KMS-11 (cell line): ENCODE data around the gene OR2T27.

Experiments
- H2AFZ ChIP-seq: fragments of 200-600 bp; sonication (generic); 2 replicates; pipeline ENCODE4 v1.6.1; 2016; ENCODE audit warnings: antibody characterized with exemption, mixed run types, low read depth
- H3K27ac ChIP-seq: fragments of 200-600 bp; sonication (generic); 2 replicates; pipeline ENCODE4 v1.6.1; 2016; ENCODE audit warnings: mild to moderate bottlenecking, mixed run types
- H3K27me3 ChIP-seq: fragments of 200-600 bp; sonication (generic); 2 replicates; pipeline ENCODE4 v1.6.1; 2017; ENCODE audit warnings: mild to moderate bottlenecking, low read depth, mixed run types, moderate library complexity; ENCODE audit not compliant: insufficient read depth
- H3K36me3 ChIP-seq: fragments of 200-600 bp; sonication (generic); 2 replicates; pipeline ENCODE4 v1.6.1; 2017; ENCODE audit warnings: mild to moderate bottlenecking, mixed run types; ENCODE audit not compliant: insufficient read depth
- H3K4me1 ChIP-seq: fragments of 200-600 bp; sonication (generic); 2 replicates; pipeline ENCODE4 v1.6.1; 2016; ENCODE audit warnings: mild to moderate bottlenecking, low read depth, mixed run types; ENCODE audit not compliant: poor library complexity, severe bottlenecking
- H3K4me2 ChIP-seq: fragments of 200-600 bp; sonication (generic); 2 replicates; pipeline ENCODE4 v1.7.0; 2016; ENCODE audit warnings: mild to moderate bottlenecking, mixed run types
- H3K4me3 ChIP-seq: fragments of 200-600 bp; sonication (generic); IDR thresholded peaks from 2 replicates; pipeline ENCODE4 v1.6.1; 2017; ENCODE audit warnings: low read depth, low read length, mixed read lengths; ENCODE audit not compliant: insufficient read depth
- H3K79me2 ChIP-seq: fragments of 200-600 bp; sonication (generic); 2 replicates; pipeline ENCODE4 v1.6.1; 2016; ENCODE audit warnings: low read depth, mixed run types; ENCODE audit not compliant: insufficient read depth
- H3K9ac ChIP-seq: fragments of 200-600 bp; sonication (generic); 2 replicates; pipeline ENCODE4 v1.6.1; 2016; ENCODE audit warnings: mild to moderate bottlenecking, mixed run types
- H4K20me1 ChIP-seq: fragments of 200-600 bp; sonication (generic); 2 replicates; pipeline ENCODE4 v1.6.1; 2016; ENCODE audit warnings: mild to moderate bottlenecking, mixed run types; ENCODE audit not compliant: insufficient read depth
- CTCF ChIP-seq: fragments of 200-600 bp; sonication (generic); conservative IDR thresholded peaks from 2 replicates; pipeline ENCODE4 v1.6.1; 2017; ENCODE audit warnings: low read depth, mild to moderate bottlenecking, antibody characterized with exemption, low read length, moderate library complexity, mixed read lengths

Gene OR2T27

GRCh38 chr1:248691567-248692155, 36.3 kb upstream of the OR2T27 start:
- TF ChIP-seq CTCF, result no peak
- no peaks in the 10 kb centered on the region for H3K27me3 ChIP-seq
- H3K4me2 ChIP-seq, result no peak overlapping the region
- no peaks in the 10 kb centered on the region for H3K79me2 ChIP-seq
- no peaks in the 10 kb centered on the region for H4K20me1 ChIP-seq
- no peaks in the 10 kb centered on the region for H3K36me3 ChIP-seq
- no peak overlapping the region for H2AFZ ChIP-seq
- H3K4me1 ChIP-seq, result no peaks in the 10 kb centered on the region
- H3K4me3 ChIP-seq, result no peak overlapping the region
- H3K9ac ChIP-seq, result no peak overlapping the region
- H3K27ac ChIP-seq, result no peak overlapping the region

- Histone ChIP-seq H3K4me3 (no peak overlapping the region), H3K79me2 (no peaks in the 10 kb centered on the region), H3K27ac (no peak overlapping the region), H3K36me3 (no peaks in the 10 kb centered on the region), H2AFZ (no peak overlapping the region), H4K20me1 (no peaks in the 10 kb centered on the region), H3K9ac (no peak overlapping the region), H3K4me2 (no peak overlapping the region), H3K4me1 (no peaks in the 10 kb centered on the region), H3K27me3 (no peaks in the 10 kb centered on the region)
- no peak for TF ChIP-seq CTCF
Measured at GRCh38 chr1:248688527-248689298, 33.4 kb upstream of the OR2T27 start.

GRCh38 chr1:248686815-248687214, 31.5 kb upstream of the OR2T27 start:
- Histone ChIP-seq H3K79me2 (no peaks in the 10 kb centered on the region), H3K27me3 (no peaks in the 10 kb centered on the region), H3K27ac (no peak overlapping the region), H4K20me1 (no peaks in the 10 kb centered on the region), H3K4me3 (no peak overlapping the region), H3K9ac (no peak overlapping the region), H3K4me1 (no peaks in the 10 kb centered on the region), H2AFZ (no peak overlapping the region), H3K36me3 (no peaks in the 10 kb centered on the region), H3K4me2 (no peak overlapping the region)
- TF ChIP-seq CTCF, result peak; percentile 37; the same call in 1 of the 2 replicates

- no peaks in the 10 kb centered on the region for H3K27me3 ChIP-seq
Measured at GRCh38 chr1:248681651-248682050, 26.3 kb upstream of the OR2T27 start.

More at GRCh38 chr1:248681651-248682050, 26.3 kb upstream of the OR2T27 start:
- Histone ChIP-seq H3K4me3 (no peak overlapping the region), H3K4me2 (no peak overlapping the region), H3K36me3 (no peaks in the 10 kb centered on the region), H3K79me2 (no peaks in the 10 kb centered on the region), H3K9ac (no peak overlapping the region), H3K4me1 (no peaks in the 10 kb centered on the region), H3K27ac (no peak overlapping the region), H2AFZ (no peak overlapping the region), H4K20me1 (no peaks in the 10 kb centered on the region)
- TF ChIP-seq CTCF, result no peak
